H1 (cell line): ENCODE data around the gene MYO15A. TPM values are rescaled to one million over a fixed set of nuclear protein-coding genes. Genes with fewer than 3 reads are reported as not detected.

Experiments
- CTCF ChIA-PET: fragments of 300-600 bp; sonication (Branson Sonifier 250); formaldehyde crosslinking; loops from one replicate; lab custom pipeline; 2021; ENCODE audit not compliant: partially characterized antibody; lab: Charles Lee
- POLR2A ChIA-PET: fragments of 300-600 bp; sonication (Branson Sonifier 250); formaldehyde crosslinking; loops from one replicate; lab custom pipeline; 2021; ENCODE audit warnings: inconsistent platforms; ENCODE audit not compliant: partially characterized antibody; lab: Charles Lee
- DNase-seq, 2 experiments: peaks; one replicate each; pipeline versions ENCODE4 v3.0.0 to v3.0.0-alpha.2; 2010 to 2022; ENCODE audit warnings: low spot score in 2 of 2, low read depth in 1 of 2, mixed read lengths in 1 of 2
- FAIRE-seq: peaks from 2 replicates; lab custom pipeline; 2011; peaks lifted over from hg19 to GRCh38; lab: Jason Lieb, UNC
- H2AFZ ChIP-seq: 2 replicates; pipeline ENCODE4 v1.8.1; 2012; ENCODE audit warnings: low read length, inconsistent platforms
- H2AK5ac ChIP-seq: 2 replicates; pipeline ENCODE4 v1.6.1; 2013; ENCODE audit warnings: low read depth, low read length
- H2BK120ac ChIP-seq: replicated peaks from 2 replicates; pipeline ENCODE3; 2013; ENCODE audit warnings: low read depth, low read length, inconsistent platforms
- H2BK12ac ChIP-seq: 2 replicates; pipeline ENCODE4 v1.6.1; 2013; ENCODE audit warnings: low read depth, low read length
- H2BK15ac ChIP-seq: 2 replicates; pipeline ENCODE4 v1.6.1; 2013; ENCODE audit warnings: low read length
- H2BK20ac ChIP-seq: 2 replicates; pipeline ENCODE4 v1.6.1; 2013; ENCODE audit warnings: low read length
- H2BK5ac ChIP-seq: 2 replicates; pipeline ENCODE4 v1.6.1; 2013; ENCODE audit warnings: low read depth, low read length
- H3K14ac ChIP-seq: 2 replicates; pipeline ENCODE4 v1.6.1; 2013; ENCODE audit warnings: inconsistent platforms; ENCODE audit not compliant: insufficient read length
- H3K18ac ChIP-seq: 2 replicates; pipeline ENCODE4 v1.6.1; 2013; ENCODE audit warnings: low read length; ENCODE audit errors: extremely low read depth
- H3K23ac ChIP-seq: 2 replicates; pipeline ENCODE4 v1.6.1; 2013; ENCODE audit warnings: inconsistent platforms; ENCODE audit not compliant: insufficient read length
- H3K23me2 ChIP-seq: 2 replicates; pipeline ENCODE4 v1.6.1; 2013; ENCODE audit warnings: low read depth, low read length
- H3K27ac ChIP-seq: 2 replicates; pipeline ENCODE4 v1.6.1; 2011; ENCODE audit warnings: low read depth, low read length, inconsistent platforms
- H3K27me3 ChIP-seq, 4 experiments: replicated peaks in 1 of 4; 1 replicate in 1 of 4; 2 replicates in 3 of 4; pipeline versions ENCODE4 v1.6.1 to v1.8.1; 2011 to 2013; ENCODE audit warnings: low read length in 3 of 4, mild to moderate bottlenecking in 3 of 4, inconsistent platforms in 2 of 4, mixed read lengths in 2 of 4, moderate library complexity in 1 of 4; ENCODE audit not compliant: control insufficient read depth in 3 of 4, insufficient read depth in 3 of 4; ENCODE audit errors: extremely low read depth in 1 of 4
- H3K36me3 ChIP-seq, 4 experiments: 2 replicates each; pipeline versions ENCODE4 v1.6.1 to v1.8.1; 2011 to 2013; ENCODE audit warnings: mild to moderate bottlenecking in 4 of 4, low read length in 3 of 4, moderate library complexity in 2 of 4, control low read depth in 1 of 4, inconsistent platforms in 1 of 4; ENCODE audit not compliant: insufficient read depth in 4 of 4, control insufficient read depth in 2 of 4
- H3K4ac ChIP-seq: replicated peaks from 2 replicates; pipeline ENCODE3; 2013; ENCODE audit warnings: low read length, low read depth, mixed read lengths, inconsistent platforms; ENCODE audit not compliant: insufficient read length
- H3K4me1 ChIP-seq, 4 experiments: replicated peaks in 1 of 4; 1 replicate in 1 of 4; 2 replicates in 3 of 4; pipeline versions ENCODE4 v1.6.1 to v1.8.1; 2011 to 2013; ENCODE audit warnings: low read length in 3 of 4, inconsistent platforms in 2 of 4, mixed read lengths in 1 of 4; ENCODE audit not compliant: insufficient read depth in 4 of 4, control insufficient read depth in 3 of 4
- H3K4me2 ChIP-seq, 2 experiments: 2 replicates each; pipeline versions ENCODE4 v1.6.1 to v1.8.1; 2011 to 2013; ENCODE audit warnings: low read depth in 2 of 2, low read length in 2 of 2, control low read depth in 1 of 2, inconsistent platforms in 1 of 2, mild to moderate bottlenecking in 1 of 2; ENCODE audit not compliant: insufficient read depth in 1 of 2
- H3K4me3 ChIP-seq, 4 experiments: fragments of 200-600, 300-600 bp in 1 of 4; sonication (generic), shearing (Covaris generic), sonication (Bioruptor Twin) in 1 of 4; 2 replicates each; pipeline versions ENCODE4 v1.5.1 to v1.8.1; 2011 to 2016; ENCODE audit warnings: low read length in 4 of 4, low read depth in 3 of 4, control low read depth in 2 of 4, inconsistent platforms in 2 of 4, mild to moderate bottlenecking in 2 of 4, mixed read lengths in 1 of 4, moderate library complexity in 1 of 4; ENCODE audit not compliant: insufficient read depth in 2 of 4; ENCODE audit errors: extremely low read depth in 1 of 4
- H3K56ac ChIP-seq: replicated peaks from 2 replicates; pipeline ENCODE3; 2013; ENCODE audit warnings: low read depth, mild to moderate bottlenecking, mixed read lengths, low read length, inconsistent platforms; ENCODE audit not compliant: insufficient read length
- H3K79me1 ChIP-seq: 2 replicates; pipeline ENCODE4 v1.6.1; 2013; ENCODE audit warnings: low read depth, low read length, control low read depth
- H3K79me2 ChIP-seq, 2 experiments: 2 replicates each; pipeline versions ENCODE4 v1.6.1 to v1.8.1; 2012 to 2013; ENCODE audit warnings: low read length in 2 of 2, mild to moderate bottlenecking in 2 of 2, inconsistent platforms in 1 of 2; ENCODE audit not compliant: insufficient read depth in 2 of 2, control insufficient read depth in 1 of 2
- H3K9ac ChIP-seq, 4 experiments: replicated peaks in 1 of 4; 1 replicate in 1 of 4; 2 replicates in 3 of 4; pipeline versions ENCODE4 v1.6.1 to v1.8.1; 2011 to 2013; ENCODE audit warnings: low read depth in 3 of 4, low read length in 3 of 4, control low read depth in 2 of 4, mild to moderate bottlenecking in 2 of 4, moderate library complexity in 2 of 4, inconsistent platforms in 1 of 4; ENCODE audit errors: extremely low read depth in 1 of 4
- H3K9me3 ChIP-seq, 2 experiments: 2 replicates each; pipeline versions ENCODE4 v1.6.1 to v1.8.1; 2012 to 2013; ENCODE audit warnings: mild to moderate bottlenecking in 2 of 2, moderate library complexity in 2 of 2, control low read depth in 1 of 2, inconsistent platforms in 1 of 2, low read depth in 1 of 2, low read length in 1 of 2, mixed read lengths in 1 of 2; ENCODE audit not compliant: insufficient read depth in 2 of 2
- H4K20me1 ChIP-seq, 2 experiments: replicated peaks in 1 of 2; 2 replicates each; pipeline versions ENCODE3 to v1.8.1; 2011 to 2013; ENCODE audit warnings: inconsistent platforms in 2 of 2, low read length in 2 of 2, mild to moderate bottlenecking in 1 of 2; ENCODE audit not compliant: insufficient read depth in 2 of 2, control insufficient read depth in 1 of 2
- H4K5ac ChIP-seq: 2 replicates; pipeline ENCODE4 v1.6.1; 2013; ENCODE audit warnings: low read length, low read depth, mixed read lengths, inconsistent platforms; ENCODE audit not compliant: insufficient read length
- H4K8ac ChIP-seq: 2 replicates; pipeline ENCODE4 v1.8.0; 2013; ENCODE audit warnings: mild to moderate bottlenecking, moderate library complexity, low read length, inconsistent platforms; ENCODE audit not compliant: insufficient read depth; ENCODE audit errors: extremely low read depth
- H4K91ac ChIP-seq: replicated peaks from 2 replicates; pipeline ENCODE3; 2013; ENCODE audit warnings: low read length, mixed read lengths, inconsistent platforms; ENCODE audit not compliant: insufficient read length
- CTCF ChIP-seq, 3 experiments: IDR thresholded peaks; 1 replicate in 2 of 3; 2 replicates in 1 of 3; pipeline versions ENCODE4 v1.5.1 to v1.6.1; 2011; ENCODE audit warnings: low read length in 3 of 3, mild to moderate bottlenecking in 3 of 3, inconsistent platforms in 2 of 3, low read depth in 1 of 3, moderate library complexity in 1 of 3; ENCODE audit not compliant: insufficient read depth in 1 of 3; ENCODE audit errors: control extremely low read depth in 1 of 3
- NRF1 ChIP-seq: IDR thresholded peaks from 2 replicates; pipeline ENCODE4 v1.6.1; 2011; ENCODE audit warnings: mild to moderate bottlenecking, low read depth, low read length, improper control_type of control experiment
- PHF8 ChIP-seq: fragments of 200-600 bp; sonication (generic); conservative IDR thresholded peaks from 2 replicates; pipeline ENCODE4 v1.7.1; 2012; ENCODE audit warnings: low read depth, mild to moderate bottlenecking, inconsistent platforms, low read length, moderate library complexity
- POU5F1 ChIP-seq: IDR thresholded peaks from 2 replicates; pipeline ENCODE4 v1.6.1; 2011; ENCODE audit warnings: low read depth, mild to moderate bottlenecking, low read length, moderate library complexity
- SP1 ChIP-seq: IDR thresholded peaks from 2 replicates; pipeline ENCODE4 v1.6.1; 2011; ENCODE audit warnings: low read depth, low read length
- TAF7 ChIP-seq: optimal IDR thresholded peaks from 2 replicates; pipeline ENCODE3; 2011; ENCODE audit warnings: low read depth, mild to moderate bottlenecking, inconsistent platforms, low read length, moderate library complexity, borderline replicate concordance
- YY1 ChIP-seq: IDR thresholded peaks from 2 replicates; pipeline ENCODE4 v1.6.1; 2011; ENCODE audit warnings: low read depth, mild to moderate bottlenecking, low read length
- polyA plus RNA-seq, 7 experiments: library from polyadenylated mRNA; depleted of rRNA in 3 of 7; stranded (reverse) in 5 of 7; unstranded in 2 of 7; fragments of >200 nt in 5 of 7; fragments of 200-250 nt in 2 of 7; gene quantifications; 1 replicate in 5 of 7; 2 replicates in 1 of 7; 4 replicates in 1 of 7; pipeline versions ENCODE4 v1.2.1 to v1.2.3, GENCODE V29; 2011 to 2013; ENCODE audit warnings: missing spikeins in 2 of 7, mixed read lengths in 2 of 7
- total RNA-seq: library from RNA; stranded (reverse); fragmentation: NEBNext Ultra II Directional; extraction: Animal tissue kit (Norgen Biotek cat#: 25700); gene quantifications from 2 replicates; pipeline ENCODE4 v1.2.1, GENCODE V29; 2021

Gene MYO15A
- total and polyA plus RNA-seq, 2 of the 8 experiments (the other 6 are each of a cell fraction or from before 2014, with no cell fraction given): 1.6 to 4.2 TPM

DNA sequence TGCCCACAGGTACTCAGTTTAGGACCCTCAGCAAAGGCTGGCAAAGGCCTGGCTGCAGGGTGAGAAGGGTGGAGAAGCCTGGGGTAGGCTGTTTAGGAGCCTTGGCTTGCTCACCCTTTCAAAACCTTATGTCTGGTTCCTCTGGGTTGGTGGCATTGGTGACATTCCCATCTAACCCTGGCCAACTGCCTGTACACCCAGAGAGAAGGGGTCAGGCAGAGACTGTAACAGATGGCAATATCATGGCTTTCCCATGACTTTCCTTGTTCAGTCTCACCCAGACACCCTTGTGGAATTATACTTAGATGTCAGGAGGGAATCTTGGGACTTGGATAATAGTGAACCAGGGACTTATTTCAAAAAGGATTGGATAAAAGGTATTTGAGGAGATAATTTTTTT lies 98.4 kb downstream of the MYO15A start:
- peaks cover 0 to 24% of the 10 kb centered on the region in 2 experiments; a peak in 1 of 4 replicates for H3K79me2 ChIP-seq
- H3K23me2 ChIP-seq: no peaks in the 10 kb centered on the region
- H2BK20ac ChIP-seq: no peak overlapping the region
- H3K23ac ChIP-seq: no peak overlapping the region
- no peak overlapping the region for H4K8ac ChIP-seq
- H3K56ac ChIP-seq: no peak overlapping the region
- ChIA-PET CTCF (interaction anchor here (0.8 to 2.9 kb wide), 10 partner anchors 9 to 114 kb away, joined by 3 to 19 read pairs (median 4); no protein-coding TSS in a partner anchor), POLR2A (interaction anchor here (0.7 kb wide), 1 partner anchor 17 kb away, joined by 3 read pairs; no protein-coding TSS in a partner anchor)
- H2AK5ac ChIP-seq: no peak overlapping the region
- no peaks in the 10 kb centered on the region for H3K27me3 ChIP-seq
- H3K4me2 ChIP-seq: no peak overlapping the region
- no peak overlapping the region for H4K5ac ChIP-seq
- no peak overlapping the region for H2BK120ac ChIP-seq
- no peaks in the 10 kb centered on the region for H3K9me3 ChIP-seq
- no peak overlapping the region for H3K4me3 ChIP-seq
- H3K14ac ChIP-seq: no peak overlapping the region
- no peak for FAIRE-seq
- DNase-seq: no peak
- H4K20me1 ChIP-seq: peaks cover 9 to 19% of the 10 kb centered on the region in 2 experiments
- no peak overlapping the region for H3K4ac ChIP-seq
- H3K9ac ChIP-seq: no peak overlapping the region
- no peak overlapping the region for H2BK5ac ChIP-seq
- H2BK15ac ChIP-seq: no peak overlapping the region
- no peak overlapping the region for H4K91ac ChIP-seq
- peaks cover 14% of the 10 kb centered on the region for H3K79me1 ChIP-seq
- no peak overlapping the region for H2AFZ ChIP-seq
- H2BK12ac ChIP-seq: no peak overlapping the region
- H3K36me3 ChIP-seq: peaks cover 6 to 43% (median 19%) of the 10 kb centered on the region in 4 experiments; a peak in 6 of 8 replicates
- H3K4me1 ChIP-seq: peaks cover 0 to 8% (median 3%) of the 10 kb centered on the region in 4 experiments; a peak in 5 of 7 replicates
- H3K18ac ChIP-seq: no peak overlapping the region
- no peak overlapping the region for H3K27ac ChIP-seq
- no peak for TF ChIP-seq NRF1
- TF ChIP-seq POU5F1: no peak
- no peak for TF ChIP-seq TAF7
- TF ChIP-seq YY1: no peak
- TF ChIP-seq CTCF (IDR thresholded peaks at IDR 0.05; ENCODE audit: control extremely low read depth in 1 of 3, insufficient read depth in 1 of 3, low read depth in 1 of 3, low read length in 3 of 3): no peak
- no peak for TF ChIP-seq PHF8
- TF ChIP-seq SP1: no peak
